Measurements from ENCODE around the gene ATP11C.

ATP11C gene

DNA sequence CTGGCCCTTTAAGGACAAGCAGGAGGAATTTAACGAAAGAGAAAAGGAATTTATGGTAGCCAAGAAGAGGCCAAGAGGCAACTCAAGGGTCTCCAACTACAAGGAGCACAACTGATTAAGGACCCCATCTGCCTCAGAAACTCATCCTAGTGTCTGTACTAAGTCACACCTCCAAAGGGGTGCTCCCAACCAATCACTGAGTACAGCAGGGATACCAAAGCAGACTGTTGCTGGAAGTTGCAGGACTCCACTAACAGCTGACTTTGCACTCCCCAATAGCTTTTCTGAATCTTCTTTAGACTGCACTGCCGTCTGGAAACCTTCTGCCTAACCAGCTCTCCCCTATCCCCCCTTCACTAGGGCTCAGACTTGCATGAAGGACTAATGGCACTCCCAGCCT lies 50.6 kb downstream of the ATP11C start:
- TF ChIP-seq, protein P1, sequence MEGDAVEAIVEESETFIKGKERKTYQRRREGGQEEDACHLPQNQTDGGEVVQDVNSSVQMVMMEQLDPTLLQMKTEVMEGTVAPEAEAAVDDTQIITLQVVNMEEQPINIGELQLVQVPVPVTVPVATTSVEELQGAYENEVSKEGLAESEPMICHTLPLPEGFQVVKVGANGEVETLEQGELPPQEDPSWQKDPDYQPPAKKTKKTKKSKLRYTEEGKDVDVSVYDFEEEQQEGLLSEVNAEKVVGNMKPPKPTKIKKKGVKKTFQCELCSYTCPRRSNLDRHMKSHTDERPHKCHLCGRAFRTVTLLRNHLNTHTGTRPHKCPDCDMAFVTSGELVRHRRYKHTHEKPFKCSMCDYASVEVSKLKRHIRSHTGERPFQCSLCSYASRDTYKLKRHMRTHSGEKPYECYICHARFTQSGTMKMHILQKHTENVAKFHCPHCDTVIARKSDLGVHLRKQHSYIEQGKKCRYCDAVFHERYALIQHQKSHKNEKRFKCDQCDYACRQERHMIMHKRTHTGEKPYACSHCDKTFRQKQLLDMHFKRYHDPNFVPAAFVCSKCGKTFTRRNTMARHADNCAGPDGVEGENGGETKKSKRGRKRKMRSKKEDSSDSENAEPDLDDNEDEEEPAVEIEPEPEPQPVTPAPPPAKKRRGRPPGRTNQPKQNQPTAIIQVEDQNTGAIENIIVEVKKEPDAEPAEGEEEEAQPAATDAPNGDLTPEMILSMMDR (IDR thresholded peaks at IDR 0.05; ENCODE audit: low read depth, low read length), result no peak
- no peak for DNase-seq (ENCODE audit: extremely low read depth, low read depth)

DNA sequence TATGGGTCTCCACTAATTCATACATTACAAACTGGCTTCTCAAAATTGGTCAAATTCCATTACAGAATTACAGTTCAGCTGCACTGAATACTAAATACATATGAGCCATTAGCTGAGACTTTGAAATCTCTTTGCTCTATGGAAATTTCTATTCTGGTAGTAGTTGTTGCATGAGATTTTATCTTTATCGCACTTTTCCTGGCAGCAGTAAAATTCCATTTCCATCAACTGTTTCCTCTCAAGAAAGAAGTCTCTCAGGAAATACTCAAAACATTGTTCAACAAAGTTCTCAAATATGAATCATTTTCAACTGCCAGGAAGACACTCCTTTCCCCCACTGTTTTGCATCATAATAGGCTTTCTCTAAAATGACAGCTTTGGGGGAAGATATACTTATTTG lies 51.3 kb downstream of the ATP11C start:
- TF ChIP-seq, protein P1 (IDR thresholded peaks at IDR 0.05; ENCODE audit: low read depth, low read length), result no peak
- DNase-seq (ENCODE audit: extremely low read depth, low read depth), result peak; percentile 16

DNA sequence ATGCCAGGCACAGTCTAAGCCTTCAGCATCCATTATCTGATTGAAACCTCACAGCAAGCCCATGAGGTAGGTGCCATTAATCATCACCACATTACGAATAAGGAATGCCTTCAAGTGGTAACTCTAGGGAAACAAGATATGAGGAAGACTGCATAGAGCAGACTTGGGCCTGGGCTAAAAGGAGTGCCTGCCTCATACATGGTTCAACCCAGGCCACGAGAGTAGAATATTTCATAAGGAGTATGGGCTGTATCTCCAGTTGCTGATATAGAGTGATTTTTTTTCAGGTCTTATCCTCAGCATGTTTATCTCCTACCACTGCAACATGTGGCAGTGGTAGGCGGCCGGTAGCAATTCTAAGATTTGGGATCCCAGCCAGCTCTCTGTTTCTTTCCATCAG lies 51.7 kb downstream of the ATP11C start:
- TF ChIP-seq, protein P1 (IDR thresholded peaks at IDR 0.05; ENCODE audit: low read depth, low read length), result no peak
- DNase-seq (ENCODE audit: extremely low read depth, low read depth), result no peak

DNA sequence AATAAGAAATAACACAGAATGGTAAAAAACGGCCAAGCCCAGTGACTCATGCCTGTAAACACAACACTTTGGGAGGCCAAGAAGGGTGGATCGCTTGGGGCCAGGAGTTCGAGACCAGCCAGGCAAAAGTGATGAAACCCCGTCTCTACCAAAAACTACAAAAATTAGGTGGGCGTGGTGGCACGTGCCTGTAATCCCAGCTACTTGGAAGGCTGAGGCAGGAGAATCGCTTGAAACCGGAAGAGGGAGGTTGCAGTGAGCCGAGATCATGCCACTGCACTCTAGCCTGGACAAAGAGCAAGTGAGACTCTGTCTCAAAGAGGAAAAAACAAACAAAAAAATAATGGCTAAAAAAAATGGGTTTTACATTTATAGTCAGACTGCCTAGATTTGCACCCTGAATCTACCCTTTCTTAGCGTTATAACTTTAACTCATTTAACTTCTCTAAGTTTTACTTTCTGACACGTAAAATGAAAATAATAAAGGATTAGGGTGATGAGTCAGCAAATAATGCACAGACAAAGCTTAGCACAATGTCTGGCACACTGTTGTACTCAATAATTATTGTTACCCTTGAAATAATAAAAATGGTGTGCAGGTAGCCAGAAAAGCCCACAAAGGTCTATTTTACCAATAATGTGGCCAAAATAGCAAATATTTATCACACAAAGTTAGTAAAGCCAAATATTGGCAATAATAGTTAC lies 55.0 kb downstream of the ATP11C start:
- no peak for DNase-seq (ENCODE audit: extremely low read depth, low read depth)
- TF ChIP-seq, protein P1 (IDR thresholded peaks at IDR 0.05; ENCODE audit: low read depth, low read length), result no peak

DNA sequence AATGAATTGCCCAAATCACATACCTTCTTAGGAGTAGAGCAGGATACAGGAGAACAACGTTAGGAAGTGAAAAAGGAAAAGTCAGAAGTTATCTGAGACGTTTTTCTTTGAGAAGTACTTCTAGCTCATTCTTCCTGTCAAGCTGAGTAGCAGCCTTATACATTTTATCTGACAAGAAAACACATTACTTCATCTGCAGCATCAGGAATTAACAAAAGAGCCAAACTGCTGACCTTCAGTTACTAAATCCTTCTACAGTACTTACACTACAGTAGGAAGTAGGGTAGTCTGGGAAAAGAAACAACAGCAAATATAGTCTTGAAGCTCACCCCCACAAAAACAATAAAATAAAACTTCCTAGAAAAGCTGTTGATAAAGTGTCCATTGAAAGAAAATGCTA lies 57.0 kb downstream of the ATP11C start:
- TF ChIP-seq, protein P1 (IDR thresholded peaks at IDR 0.05; ENCODE audit: low read depth, low read length), result no peak
- DNase-seq (ENCODE audit: extremely low read depth, low read depth), result no peak

DNA sequence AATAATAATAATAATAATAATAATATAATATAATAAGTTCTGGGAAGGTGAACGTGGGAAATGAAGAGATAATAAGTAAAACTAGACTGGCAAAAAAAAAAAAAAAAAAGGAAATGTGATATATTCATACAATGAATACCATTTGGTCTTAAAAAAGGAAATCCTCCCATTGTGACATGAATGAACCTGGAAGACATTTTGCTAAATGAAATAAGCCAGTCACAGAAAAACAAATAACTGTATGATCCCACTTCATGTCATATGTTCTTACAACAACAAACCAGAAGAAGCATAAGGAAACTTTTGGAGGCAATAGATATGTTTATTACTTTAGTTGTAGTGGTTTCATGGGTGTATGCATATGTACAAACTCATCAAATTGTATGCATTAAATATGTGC lies 63.1 kb downstream of the ATP11C start:
- TF ChIP-seq, protein P1 (IDR thresholded peaks at IDR 0.05; ENCODE audit: low read depth, low read length), result no peak
- no peak for DNase-seq (ENCODE audit: extremely low read depth, low read depth)

DNA sequence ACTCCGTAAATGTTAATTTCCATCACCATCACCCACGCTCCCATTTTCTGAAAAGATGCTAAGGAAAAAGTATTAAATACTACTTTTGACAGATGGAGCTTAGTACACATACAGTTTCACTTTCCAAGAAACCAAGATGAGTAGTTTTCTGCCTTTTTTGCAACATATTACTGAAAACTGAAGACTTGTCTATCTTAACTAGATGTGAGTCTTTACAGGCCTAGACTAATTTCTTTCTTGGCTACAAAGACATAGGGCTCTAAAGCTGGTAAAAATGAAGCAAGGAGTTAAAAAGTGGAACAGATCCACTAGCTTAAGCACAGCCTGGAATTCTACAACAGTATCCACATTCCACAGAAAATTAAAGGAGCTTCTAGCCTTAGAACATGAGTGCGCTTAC lies 68.2 kb downstream of the ATP11C start:
- no peak for DNase-seq (ENCODE audit: extremely low read depth, low read depth)
- TF ChIP-seq, protein P1 (IDR thresholded peaks at IDR 0.05; ENCODE audit: low read depth, low read length), result no peak
